ENCODE results near the gene GALNT1. TPM values are rescaled to one million over a fixed set of nuclear protein-coding genes. Genes with fewer than 3 reads are reported as not detected.

The GALNT1 gene
- total and polyA plus RNA-seq, 12 donors, result 8.1 to 61.2 (median 42.1) TPM

DNA sequence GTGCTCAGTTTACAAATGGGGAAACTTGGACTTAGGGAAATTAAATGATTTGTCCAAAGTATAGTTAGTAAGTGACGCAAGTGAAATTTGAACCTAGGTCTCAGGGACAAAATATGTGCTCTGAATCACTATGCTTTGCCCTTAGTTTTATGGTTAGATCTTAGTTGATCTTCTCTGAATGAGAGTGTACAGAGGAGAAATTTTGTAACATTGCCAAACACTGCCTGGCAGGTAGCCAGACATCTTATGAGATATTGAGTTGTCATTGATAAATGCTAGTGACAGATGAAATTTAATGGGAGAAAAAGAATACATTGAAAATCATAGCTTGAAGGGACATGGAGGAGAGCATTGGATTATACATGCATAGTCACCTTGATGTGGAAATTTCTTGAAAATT is 91.4 kb downstream of the GALNT1 start:
- no peak for ATAC-seq
- Histone ChIP-seq H3K27ac (no peak overlapping the region), H3K36me3 (peaks cover 0 to 28% (median 0%) of the 10 kb centered on the region in 9 donors), H3K9me3 (no peaks in the 10 kb centered on the region), H3K4me1 (no peaks in the 10 kb centered on the region), H3K27me3 (no peaks in the 10 kb centered on the region), H3K4me3 (no peak overlapping the region)
- intact Hi-C loops (cut with DNase I), result no loop called here
- WGBS, 2 donors, result 95 to 97% methylated on average over 1 of the region's 1 CpG
- no peak for DNase-seq
- TF ChIP-seq, protein P1, sequence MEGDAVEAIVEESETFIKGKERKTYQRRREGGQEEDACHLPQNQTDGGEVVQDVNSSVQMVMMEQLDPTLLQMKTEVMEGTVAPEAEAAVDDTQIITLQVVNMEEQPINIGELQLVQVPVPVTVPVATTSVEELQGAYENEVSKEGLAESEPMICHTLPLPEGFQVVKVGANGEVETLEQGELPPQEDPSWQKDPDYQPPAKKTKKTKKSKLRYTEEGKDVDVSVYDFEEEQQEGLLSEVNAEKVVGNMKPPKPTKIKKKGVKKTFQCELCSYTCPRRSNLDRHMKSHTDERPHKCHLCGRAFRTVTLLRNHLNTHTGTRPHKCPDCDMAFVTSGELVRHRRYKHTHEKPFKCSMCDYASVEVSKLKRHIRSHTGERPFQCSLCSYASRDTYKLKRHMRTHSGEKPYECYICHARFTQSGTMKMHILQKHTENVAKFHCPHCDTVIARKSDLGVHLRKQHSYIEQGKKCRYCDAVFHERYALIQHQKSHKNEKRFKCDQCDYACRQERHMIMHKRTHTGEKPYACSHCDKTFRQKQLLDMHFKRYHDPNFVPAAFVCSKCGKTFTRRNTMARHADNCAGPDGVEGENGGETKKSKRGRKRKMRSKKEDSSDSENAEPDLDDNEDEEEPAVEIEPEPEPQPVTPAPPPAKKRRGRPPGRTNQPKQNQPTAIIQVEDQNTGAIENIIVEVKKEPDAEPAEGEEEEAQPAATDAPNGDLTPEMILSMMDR (IDR thresholded peaks at IDR 0.05), result no peak

DNA sequence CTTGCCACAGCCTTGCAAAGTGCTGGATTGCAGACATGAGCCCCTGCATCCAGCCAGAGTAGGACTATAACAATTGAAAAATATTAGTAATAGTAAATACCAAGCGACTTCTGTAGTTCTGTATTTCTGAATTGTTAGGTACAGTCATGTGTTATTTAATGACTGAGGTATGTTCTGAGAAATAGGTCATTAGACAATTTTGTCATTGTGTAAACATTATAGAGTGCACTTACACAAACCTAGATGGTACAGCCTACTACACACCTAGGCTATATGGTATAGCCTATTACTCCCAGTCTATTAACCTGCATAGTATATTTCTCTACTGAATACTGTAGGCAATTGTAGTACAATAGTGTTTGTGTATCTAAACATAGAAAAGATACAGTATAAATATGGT is 92.1 kb downstream of the GALNT1 start:
- ATAC-seq, result no peak
- H3K4me1 ChIP-seq, result no peaks in the 10 kb centered on the region
- no peak for DNase-seq
- no peak overlapping the region for H3K27ac ChIP-seq
- 97 to 100% methylated on average over 1 of the region's 1 CpG for WGBS, 2 donors
- no peaks in the 10 kb centered on the region for H3K9me3 ChIP-seq
- no peaks in the 10 kb centered on the region for H3K27me3 ChIP-seq
- intact Hi-C loops (cut with DNase I), result no loop called here
- no peak overlapping the region for H3K4me3 ChIP-seq
- H3K36me3 ChIP-seq, result peaks cover 0 to 30% (median 0%) of the 10 kb centered on the region in 9 donors
- TF ChIP-seq, protein P1 (IDR thresholded peaks at IDR 0.05), result no peak

DNA sequence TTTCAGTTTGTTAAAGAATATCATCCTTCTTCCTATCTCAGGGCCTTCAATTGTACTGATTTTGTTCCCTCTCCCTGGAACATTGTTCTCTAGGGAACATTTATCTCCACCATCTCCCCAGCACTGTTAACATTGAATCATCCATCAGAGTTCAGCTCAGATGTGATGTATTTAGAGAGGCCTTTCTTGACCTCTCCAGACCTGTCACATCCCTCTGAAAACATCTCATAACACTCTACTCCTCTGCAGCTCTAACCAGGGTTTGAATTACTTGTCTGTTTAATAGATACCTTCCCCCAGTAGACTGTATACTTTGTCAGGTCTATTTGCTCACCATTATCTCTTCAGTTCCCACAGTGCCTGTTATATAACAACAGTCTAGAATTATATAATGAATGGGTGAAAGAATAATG is 98.6 kb downstream of the GALNT1 start:
- intact Hi-C loops (cut with DNase I), result no loop called here
- Histone ChIP-seq H3K36me3 (peaks cover 0 to 81% (median 0%) of the 10 kb centered on the region in 9 donors), H3K27ac (no peak overlapping the region), H3K27me3 (no peaks in the 10 kb centered on the region), H3K4me1 (no peaks in the 10 kb centered on the region), H3K9me3 (no peaks in the 10 kb centered on the region), H3K4me3 (no peak overlapping the region)
- ATAC-seq (no peak), DNase-seq (no peak)
- TF ChIP-seq, protein P1 (IDR thresholded peaks at IDR 0.05), result no peak

DNA sequence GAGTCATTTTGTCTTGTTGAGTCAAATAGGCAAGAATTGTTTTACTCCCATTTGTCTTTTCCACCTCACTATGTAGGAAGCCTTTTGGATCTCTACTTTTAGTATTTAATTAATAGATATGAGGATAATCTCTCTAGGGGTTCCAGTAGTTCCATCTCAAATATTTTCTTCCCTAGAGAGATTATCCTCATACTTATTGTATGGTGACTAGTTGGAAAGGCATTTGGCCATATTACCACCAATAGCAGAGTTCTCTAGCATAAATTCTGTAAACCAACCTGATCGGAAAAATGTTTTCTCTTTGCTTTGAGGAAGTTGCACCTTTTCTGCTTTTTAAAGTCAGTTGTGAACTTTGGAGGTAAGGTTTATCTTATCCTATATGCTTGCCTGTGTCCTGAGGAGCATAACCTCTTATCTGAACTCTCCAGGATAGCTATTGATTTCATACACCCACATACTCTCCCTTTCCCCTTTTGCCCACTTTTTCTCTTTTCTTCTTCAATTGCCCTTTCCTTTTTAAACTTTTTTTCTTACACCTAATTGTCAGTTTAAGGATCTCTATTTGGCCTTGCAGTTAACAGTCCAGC is 100.8 kb downstream of the GALNT1 start:
- no peak for DNase-seq
- Histone ChIP-seq H3K9me3 (no peaks in the 10 kb centered on the region), H3K4me3 (no peak overlapping the region), H3K36me3 (peaks cover 0 to 91% (median 0%) of the 10 kb centered on the region in 9 donors), H3K4me1 (no peaks in the 10 kb centered on the region), H3K27me3 (no peaks in the 10 kb centered on the region), H3K27ac (no peak overlapping the region)
- 98 to 100% methylated on average over 1 of the region's 1 CpG for WGBS, 2 donors
- TF ChIP-seq, protein P1 (IDR thresholded peaks at IDR 0.05), result no peak
- ATAC-seq, result no peak
- intact Hi-C loops (cut with DNase I), result no loop called here
